T1000 (cell line): ENCODE data around the gene PRND.
"Not testable (repeated sequence)": the region's sequence is repeated elsewhere in the genome, so short reads cannot be mapped to it uniquely, and the experiment has no call there.

Experiments
- DNase-seq: peaks from one replicate; lab custom pipeline; 2025; ENCODE audit warnings: mixed read lengths; lab: John Stamatoyannopoulos, UW

PRND gene

DNA sequence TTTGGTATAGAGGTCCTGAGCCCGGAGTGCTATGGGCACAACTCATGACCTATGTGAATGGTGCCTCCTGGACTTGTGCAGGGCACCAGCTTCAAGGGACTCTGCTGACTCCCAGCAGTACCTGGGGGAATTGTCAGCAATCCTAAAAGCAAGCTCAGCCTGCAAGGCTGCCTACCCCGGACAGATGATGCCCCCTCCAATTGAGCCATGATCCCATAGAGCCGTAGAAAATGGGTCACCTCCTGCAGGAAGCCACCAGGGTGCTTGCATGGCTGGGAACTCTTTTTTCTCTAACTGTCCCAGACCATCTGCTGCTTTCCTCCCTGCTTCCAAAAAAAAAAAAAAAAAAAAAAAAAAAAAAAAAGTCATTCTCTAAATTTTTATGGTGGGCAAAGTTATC, 12.9 kb upstream of the PRND start:
- DNase-seq: no peak

GRCh38 chr20:4709261-4710105, 12.2 kb upstream of the PRND start:
- no peak for DNase-seq

DNA sequence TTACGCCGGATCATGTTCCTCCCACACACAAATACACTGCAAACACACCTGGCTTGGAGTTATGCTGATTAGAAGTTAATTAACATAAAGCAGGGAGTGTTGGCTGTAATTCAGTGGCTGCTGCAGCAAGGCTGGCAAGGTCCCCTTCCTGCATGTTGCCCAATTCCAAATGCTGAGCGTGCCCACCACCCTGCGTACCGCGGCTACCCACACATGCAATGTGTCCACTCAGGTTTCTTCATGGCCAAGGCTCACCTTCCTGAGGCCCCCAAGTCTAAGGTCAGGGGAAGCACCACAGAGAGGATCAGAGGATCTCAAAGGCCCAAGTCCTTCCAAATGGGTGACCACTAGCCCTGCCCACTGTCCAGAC, 11.6 kb upstream of the PRND start:
- DNase-seq: no peak

- no peak for DNase-seq
These were observed 10.2 kb upstream of the PRND start for GRCh38 chr20:4711511-4711910.

DNA sequence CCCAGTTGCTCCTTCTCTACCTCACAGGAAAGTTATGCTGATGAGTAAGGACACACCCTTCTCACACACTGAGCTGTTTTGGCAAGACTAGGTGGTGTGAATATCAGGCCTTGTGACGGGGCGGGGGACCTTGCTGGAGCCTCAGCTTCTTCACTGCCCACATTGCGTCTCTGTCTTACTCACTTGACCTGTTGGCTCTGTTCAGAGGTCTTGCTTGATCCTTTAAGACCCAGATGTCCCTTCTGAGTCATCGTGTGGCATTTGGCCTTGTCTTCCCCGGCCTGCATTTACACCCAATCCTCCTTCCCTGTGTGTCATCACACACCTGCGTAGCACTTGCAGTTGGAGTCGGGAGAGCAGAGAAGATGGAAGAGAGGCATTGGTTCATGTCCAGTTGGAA, 8.3 kb upstream of the PRND start:
- no peak for DNase-seq

DNA sequence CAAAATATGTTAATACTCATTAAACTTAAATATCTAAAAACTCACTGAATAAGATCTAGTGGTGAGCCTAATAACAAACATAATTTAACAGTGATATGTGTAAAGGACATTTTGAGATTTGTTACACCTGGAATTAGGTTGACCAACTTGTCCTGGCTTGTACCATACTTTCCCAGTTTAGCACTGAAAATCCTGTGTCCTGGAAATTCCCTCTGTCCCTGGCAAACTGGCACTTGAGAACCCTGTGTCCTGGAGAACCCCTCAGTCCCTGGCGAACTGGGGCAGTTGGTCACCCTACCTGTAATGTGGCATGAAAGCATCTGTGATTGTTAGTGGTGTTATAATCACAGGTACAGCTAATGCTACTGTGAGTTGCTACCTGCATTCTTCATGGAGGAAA, 6.9 kb upstream of the PRND start:
- DNase-seq: no peak

DNA sequence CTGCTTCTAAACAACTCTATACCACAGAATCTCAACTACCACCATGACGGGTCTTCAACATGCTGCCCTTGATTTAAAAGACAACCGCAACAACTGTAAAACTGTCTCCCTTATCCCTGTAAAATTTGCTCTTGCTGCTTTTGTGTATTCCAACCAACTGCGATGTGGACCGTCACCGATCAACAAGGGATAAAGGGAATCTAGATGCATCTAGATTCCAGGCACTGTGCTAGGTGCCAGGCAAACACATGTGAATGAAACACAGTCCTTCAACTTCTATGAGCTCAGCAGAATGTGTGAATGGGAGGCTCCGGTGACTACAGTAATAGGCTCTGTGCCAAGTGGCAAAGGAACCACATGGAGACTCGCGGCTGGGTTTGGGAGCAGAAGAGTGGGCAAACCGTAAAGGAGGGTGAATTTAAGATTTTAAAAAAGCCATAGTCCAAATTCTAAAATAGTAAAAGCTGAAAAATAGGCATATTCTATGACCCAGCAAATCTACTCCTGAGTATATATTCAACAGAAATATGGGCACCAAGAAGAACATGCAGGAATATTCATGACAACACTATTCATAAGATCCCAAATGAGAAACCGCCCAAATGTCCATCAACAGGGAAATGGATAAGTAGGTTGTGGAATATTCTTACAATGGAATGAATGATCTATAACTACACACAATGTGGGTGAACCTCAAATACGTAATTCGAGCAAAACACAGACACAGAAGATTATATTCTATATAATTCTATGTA, 3.7 kb upstream of the PRND start:
- DNase-seq: no peak

- no peak for DNase-seq
These were observed 2.5 kb upstream of the PRND start for GRCh38 chr20:4719190-4719589.

DNA sequence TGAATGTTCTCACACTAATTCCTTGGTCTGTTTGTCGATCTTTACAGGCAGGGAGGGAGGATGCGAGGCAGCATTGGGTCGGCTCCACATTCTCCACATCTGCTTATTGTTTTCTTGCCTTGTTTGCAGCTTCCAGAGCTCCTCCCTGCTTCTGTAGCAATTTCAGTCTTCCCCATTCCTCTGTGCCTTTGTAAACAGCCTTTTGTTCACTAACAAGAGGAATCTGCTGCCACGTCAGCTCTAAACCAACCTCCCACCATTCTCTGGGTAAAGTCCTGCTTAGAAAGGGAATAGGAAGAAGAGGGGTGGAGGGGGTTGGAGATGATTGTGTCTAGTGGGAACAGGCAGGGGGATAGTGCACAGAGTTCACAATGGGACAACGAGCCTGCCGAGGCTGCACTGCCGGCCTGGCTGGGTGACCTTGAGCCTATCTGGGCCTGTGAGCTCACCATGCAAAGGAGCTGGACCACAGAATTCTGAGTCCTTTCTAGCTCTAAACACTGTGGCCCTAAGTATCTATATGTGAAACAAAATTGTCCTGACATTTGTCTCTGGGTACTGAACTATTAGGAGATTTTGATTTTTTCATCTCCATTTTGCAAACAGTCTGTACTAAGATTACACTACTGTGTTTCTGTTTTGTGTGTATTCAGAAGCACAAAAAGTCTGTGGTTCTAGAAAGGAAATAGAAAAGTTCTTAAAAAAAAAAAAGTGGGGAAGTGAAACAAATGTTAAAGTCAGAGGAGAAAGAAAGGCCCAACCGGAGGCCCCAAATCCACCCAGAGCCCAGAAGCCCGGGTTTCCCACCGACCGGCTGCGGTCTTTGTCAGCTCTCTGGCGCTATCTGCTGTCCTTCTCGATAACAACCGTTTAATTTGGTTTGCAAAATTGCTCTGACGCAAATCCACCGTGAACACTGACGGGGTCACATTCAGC, 1.4 kb upstream of the PRND start:
- peak; percentile 20 for DNase-seq

GRCh38 chr20:4720977-4721349, 746 bp upstream of the PRND start:
- DNase-seq: no peak

GRCh38 chr20:4722571-4722970, 862 bp downstream of the PRND start:
- DNase-seq: no peak

DNA sequence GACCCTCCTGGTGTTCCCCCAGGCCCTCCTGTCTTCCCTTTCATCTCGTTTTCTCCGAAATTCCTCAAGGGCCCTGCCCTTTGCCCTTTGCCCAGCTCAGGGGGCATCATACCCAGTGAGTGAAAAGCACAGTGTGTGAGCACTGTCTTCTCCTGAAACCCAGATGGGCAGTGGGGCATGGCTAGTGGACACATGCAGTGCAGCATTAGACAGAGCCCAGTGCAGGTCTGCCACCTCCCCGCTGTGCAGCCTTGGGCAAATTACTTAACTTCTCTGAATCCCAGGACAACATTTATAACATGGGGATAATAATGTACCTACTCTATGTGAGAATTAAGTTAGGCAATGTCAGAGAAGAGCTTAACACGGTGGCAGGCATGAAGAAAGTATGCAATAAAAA, 1.3 kb downstream of the PRND start:
- DNase-seq: no peak

DNA sequence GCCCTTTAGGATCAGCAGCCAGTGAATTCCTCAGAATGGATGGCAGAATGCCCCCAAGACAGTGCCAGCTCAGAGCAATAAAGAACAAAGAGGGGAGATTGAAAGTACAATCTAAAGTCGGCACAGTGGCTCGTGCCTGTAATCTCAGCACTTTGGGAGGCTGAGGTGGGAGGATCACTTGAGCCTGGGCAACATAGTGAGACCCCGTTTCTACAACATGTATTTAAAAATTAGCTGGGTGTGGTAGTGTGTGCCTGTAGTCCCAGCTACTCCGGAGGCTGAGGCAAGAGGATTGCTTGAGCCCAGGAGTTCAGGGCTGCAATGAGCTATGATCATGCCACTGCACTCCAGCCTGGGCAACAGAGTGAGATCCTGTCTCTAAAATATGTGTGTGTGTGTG, 1.8 kb downstream of the PRND start:
- DNase-seq: not testable (repeated sequence)

DNA sequence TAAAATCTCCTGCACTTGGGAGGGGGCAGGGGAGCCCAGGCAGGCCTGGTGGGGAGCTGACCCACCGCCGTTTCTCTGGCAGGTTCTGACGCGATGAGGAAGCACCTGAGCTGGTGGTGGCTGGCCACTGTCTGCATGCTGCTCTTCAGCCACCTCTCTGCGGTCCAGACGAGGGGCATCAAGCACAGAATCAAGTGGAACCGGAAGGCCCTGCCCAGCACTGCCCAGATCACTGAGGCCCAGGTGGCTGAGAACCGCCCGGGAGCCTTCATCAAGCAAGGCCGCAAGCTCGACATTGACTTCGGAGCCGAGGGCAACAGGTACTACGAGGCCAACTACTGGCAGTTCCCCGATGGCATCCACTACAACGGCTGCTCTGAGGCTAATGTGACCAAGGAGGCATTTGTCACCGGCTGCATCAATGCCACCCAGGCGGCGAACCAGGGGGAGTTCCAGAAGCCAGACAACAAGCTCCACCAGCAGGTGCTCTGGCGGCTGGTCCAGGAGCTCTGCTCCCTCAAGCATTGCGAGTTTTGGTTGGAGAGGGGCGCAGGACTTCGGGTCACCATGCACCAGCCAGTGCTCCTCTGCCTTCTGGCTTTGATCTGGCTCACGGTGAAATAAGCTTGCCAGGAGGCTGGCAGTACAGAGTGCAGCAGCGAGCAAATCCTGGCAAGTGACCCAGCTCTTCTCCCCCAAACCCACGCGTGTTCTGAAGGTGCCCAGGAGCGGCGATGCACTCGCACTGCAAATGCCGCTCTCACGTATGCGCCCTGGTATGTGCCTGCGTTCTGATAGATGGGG, 3.0 kb downstream of the PRND start:
- DNase-seq: no peak

DNA sequence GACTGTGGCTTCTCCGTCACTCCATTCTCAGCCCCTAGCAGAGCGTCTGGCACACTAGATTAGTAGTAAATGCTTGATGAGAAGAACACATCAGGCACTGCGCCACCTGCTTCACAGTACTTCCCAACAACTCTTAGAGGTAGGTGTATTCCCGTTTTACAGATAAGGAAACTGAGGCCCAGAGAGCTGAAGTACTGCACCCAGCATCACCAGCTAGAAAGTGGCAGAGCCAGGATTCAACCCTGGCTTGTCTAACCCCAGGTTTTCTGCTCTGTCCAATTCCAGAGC, 3.5 kb downstream of the PRND start:
- no peak for DNase-seq

GRCh38 chr20:4726710-4727397, 5.1 kb downstream of the PRND start:
- peak; percentile 11 for DNase-seq

GRCh38 chr20:4728120-4728760, 6.5 kb downstream of the PRND start:
- DNase-seq: no peak

- no peak for DNase-seq
These were observed 7.6 kb downstream of the PRND start for GRCh38 chr20:4729265-4729664.

- no peak for DNase-seq
These were observed 9.1 kb downstream of the PRND start for GRCh38 chr20:4730780-4731179.

GRCh38 chr20:4736875-4737274, 15.2 kb downstream of the PRND start:
- DNase-seq: no peak
